ENCODE measurements around the gene PPP1R10.

PPP1R10 gene

DNA sequence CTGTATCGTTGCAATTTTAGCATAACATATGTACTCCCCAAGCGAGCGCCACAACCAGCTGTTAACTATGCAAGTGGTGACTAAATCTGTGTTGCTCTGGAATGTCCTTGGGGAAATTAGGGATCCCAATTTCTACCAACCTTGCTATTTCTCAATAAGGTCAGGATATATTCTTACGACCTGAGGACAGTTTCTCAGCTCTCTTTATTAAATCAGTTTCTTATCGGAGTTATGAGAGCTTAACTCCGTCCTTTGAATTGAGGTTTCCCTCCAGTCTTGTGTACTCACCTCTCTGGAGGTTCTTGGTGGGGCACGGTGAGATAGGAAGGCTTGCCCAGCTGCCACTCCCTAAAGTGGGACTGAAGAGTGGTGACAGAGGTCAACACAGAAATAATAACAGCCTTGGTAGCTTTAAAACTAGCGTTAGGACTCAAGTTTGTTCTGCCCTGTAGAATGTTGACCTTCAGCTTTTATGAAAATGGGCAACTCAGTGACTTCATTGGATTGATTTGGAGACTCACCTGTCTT lies 1.3 kb upstream of the PPP1R10 start:
- no peak for DNase-seq

GRCh38 chr6:30617565-30618269 lies 674 bp upstream of the PPP1R10 start, which contains the start of gene MRPS18B:
MRPS18B (plus strand) TSS chr6:30617840; CDS start chr6:30617866, 26 bp downstream.
- DNase-seq = peak; percentile 79

- no peak for DNase-seq
Observed at GRCh38 chr6:30615958-30616810, 859 bp downstream of the PPP1R10 start.

GRCh38 chr6:30615219-30615957 lies 1.7 kb downstream of the PPP1R10 start:
- DNase-seq = no peak

GRCh38 chr6:30614843-30615218 lies 2.2 kb downstream of the PPP1R10 start:
- DNase-seq = peak; percentile 94

DNA sequence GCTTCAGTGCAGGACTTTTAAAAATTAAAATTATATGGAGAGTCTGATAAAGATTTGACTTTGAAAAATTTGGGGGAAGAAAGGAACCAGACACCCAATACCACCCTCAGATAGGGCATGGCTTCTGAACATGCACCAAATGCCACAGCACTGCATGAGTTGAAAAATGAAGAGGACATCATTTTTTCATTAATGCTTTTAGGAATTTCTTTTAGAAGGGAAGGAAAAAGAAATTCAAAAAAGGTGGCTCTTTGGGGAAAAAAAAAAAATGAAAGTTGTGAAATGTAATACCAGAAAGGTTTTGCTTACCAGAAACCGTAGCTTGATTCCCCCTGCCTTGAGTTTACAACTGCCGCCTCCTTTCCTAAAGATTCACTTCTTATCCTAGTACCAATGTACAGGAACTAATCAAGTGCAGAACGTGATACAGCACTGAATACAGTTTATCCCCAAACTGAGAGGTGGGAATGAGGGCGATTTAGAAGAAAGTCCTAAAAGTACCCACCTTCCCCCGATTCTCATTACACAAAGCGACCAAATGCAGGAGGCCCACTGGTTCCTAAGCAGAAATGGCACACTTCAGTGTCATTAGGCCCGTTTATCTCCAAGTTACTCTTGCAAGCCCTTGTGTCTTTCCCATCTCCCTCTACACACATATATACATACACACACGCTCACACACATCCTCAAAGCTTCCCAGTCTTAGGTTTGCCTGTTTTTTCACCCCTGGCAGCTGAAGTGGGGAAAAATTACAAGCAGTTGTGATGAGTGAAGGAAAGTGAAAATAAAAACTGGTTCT lies 2.8 kb downstream of the PPP1R10 start:
- DNase-seq = no peak

- DNase-seq = no peak
Observed at GRCh38 chr6:30613251-30614043, 3.6 kb downstream of the PPP1R10 start.

DNA sequence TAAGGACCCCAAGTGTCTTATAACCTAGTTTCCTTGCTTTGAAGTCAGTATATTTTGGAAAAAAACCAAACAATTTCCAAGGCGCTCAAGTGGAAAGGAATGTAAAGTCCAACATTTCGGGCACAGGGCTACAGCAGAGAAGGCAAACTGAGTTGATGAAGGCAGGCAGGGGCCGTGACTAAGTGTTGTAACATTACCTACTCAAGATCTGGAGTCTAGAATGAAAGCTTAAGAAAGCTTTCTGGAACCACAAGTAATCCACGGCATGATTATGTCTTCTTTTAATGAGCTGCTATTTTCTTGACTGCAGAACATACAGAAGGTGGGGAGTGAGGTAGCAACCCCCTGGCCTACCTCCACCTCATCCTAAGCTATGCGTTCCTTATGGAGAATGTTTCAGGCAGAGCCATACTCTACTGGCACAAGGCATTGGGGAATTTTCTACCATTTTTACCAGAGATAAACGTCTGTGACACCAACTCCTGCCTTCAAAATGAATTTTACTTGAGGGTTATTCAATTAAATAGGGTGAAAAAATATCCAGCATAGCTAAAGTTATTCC lies 4.3 kb downstream of the PPP1R10 start:
- no peak for DNase-seq

DNA sequence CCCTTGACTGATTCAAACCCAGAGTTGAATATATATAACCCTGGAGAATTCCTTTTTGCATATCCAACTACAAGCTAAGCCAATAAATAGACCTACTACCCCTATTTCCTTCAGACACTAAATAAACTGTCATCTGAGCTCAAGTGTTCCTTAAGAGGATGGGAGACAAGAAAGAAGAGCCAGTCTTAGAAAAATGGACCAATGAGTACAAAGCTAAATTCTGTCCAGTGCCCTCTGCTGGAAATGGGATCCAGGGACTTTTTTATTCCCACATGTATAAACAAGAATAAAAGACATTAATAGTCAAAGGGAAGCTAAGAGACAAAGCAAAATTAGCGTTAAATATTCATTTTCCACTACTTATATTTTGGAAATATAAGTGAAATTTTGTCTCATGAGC lies 4.8 kb downstream of the PPP1R10 start:
- DNase-seq = no peak

- no peak for DNase-seq
Observed at GRCh38 chr6:30611856-30612194, 5.2 kb downstream of the PPP1R10 start.

GRCh38 chr6:30611150-30611855 lies 5.7 kb downstream of the PPP1R10 start:
- no peak for DNase-seq

GRCh38 chr6:30610065-30610464 lies 7.0 kb downstream of the PPP1R10 start:
- no peak for DNase-seq

DNA sequence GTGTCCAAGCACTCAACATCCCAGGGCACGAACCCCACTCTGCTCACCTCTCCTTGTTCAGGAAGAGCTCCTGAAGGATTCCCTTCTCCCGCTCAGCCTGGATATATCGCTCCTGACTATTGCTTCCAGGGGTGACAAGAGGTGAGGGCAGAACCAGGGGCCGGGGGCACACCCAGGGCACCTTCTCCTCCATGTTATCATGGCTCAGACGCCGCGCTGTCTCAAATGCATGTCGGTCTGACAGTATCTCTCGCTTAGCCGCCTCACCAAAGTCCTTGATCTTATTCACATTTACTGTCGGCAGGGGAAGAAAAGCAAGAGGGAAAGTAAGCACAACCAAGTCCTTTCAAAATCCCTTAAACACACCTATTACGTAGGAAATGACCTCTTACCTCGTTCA lies 13.1 kb downstream of the PPP1R10 start:
- DNase-seq = no peak

- no peak for DNase-seq
Observed at GRCh38 chr6:30601815-30602641, 15.0 kb downstream of the PPP1R10 start.

- DNase-seq = no peak
Observed at GRCh38 chr6:30601436-30601814, 15.6 kb downstream of the PPP1R10 start.

DNA sequence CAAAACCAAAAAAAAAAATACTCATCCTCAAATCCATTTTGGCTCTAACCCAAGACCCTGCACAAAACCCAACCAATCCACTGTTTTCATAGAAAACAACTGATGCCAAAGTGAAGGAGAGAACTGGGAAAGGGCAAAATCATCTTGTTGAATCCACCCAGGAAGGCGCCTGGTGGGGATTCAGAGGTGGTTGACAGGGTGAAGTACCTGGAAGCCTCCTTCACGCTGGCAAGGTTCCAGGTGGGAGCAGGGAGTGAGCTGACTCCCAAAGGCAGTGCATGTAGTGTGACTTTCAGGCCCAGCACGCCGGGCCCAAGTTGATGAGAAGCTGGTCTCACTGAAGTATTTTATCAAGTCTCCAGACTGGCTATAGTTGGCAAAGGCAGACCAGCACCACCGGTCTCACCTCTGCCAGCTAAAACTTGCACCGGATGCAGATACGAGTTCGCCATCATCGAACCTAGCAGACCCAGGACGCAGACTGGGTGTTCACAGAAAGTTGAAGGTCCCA lies 16.5 kb downstream of the PPP1R10 start:
- no peak for DNase-seq

GRCh38 chr6:30599625-30600324 lies 17.3 kb downstream of the PPP1R10 start:
- DNase-seq = no peak

- no peak for DNase-seq
Observed at GRCh38 chr6:30598912-30599624, 18.0 kb downstream of the PPP1R10 start.
